HEK293 (cell line): ENCODE data around the gene RAB5IF.

Source experiments
- CTCF ChIA-PET: fragments of 350-600 bp; formaldehyde crosslinking; extraction: SDS; loops from one replicate; lab custom pipeline; 2021; ENCODE audit warnings: antibody characterized with exemption; lab: Yijun Ruan, JAX
- POLR2A ChIA-PET: fragments of 300-600 bp; formaldehyde crosslinking; extraction: SDS; loops from one replicate; lab custom pipeline; 2020; ENCODE audit warnings: antibody characterized with exemption, inconsistent platforms; lab: Yijun Ruan, JAX
- H3K27ac ChIP-seq: fragments of 200-500 bp; sonication (Bioruptor generic); 2 replicates; pipeline ENCODE4 v1.5.1; 2014; ENCODE audit warnings: low read depth, low read length, control low read depth, inconsistent platforms; ENCODE audit errors: extremely low read depth
- H3K36me3 ChIP-seq, 2 experiments: fragments of 200-500 bp in 1 of 2; sonication (Bioruptor generic) in 1 of 2; 1 replicate in 1 of 2; 2 replicates in 1 of 2; pipeline ENCODE4 v1.5.1; 2014 to 2017; ENCODE audit warnings: inconsistent platforms in 2 of 2, low read length in 2 of 2; ENCODE audit not compliant: control insufficient read depth in 2 of 2, insufficient read depth in 1 of 2
- H3K4me1 ChIP-seq: fragments of 200-500 bp; sonication (Bioruptor generic); 2 replicates; pipeline ENCODE4 v1.5.1; 2014; ENCODE audit warnings: mild to moderate bottlenecking, low read length, inconsistent platforms; ENCODE audit not compliant: control insufficient read depth, insufficient read depth
- H3K4me3 ChIP-seq: 2 replicates; pipeline ENCODE4 v1.5.1; 2011; ENCODE audit warnings: low read depth, mild to moderate bottlenecking, control low read depth, low read length, moderate library complexity
- H3K9me3 ChIP-seq: fragments of 200-500 bp; sonication (Bioruptor generic); 2 replicates; pipeline ENCODE4 v1.5.1; 2014; ENCODE audit warnings: low read depth, low read length, inconsistent platforms; ENCODE audit not compliant: control insufficient read depth, insufficient read depth
- AEBP2 ChIP-seq: fragments of 450-650 bp; formaldehyde crosslinking; IDR thresholded peaks from 2 replicates; pipeline ENCODE4 v1.5.1; 2016; ENCODE audit warnings: missing biosample characterization, missing genetic modification characterization, borderline replicate concordance
- GLIS1 ChIP-seq: fragments of 450-650 bp; formaldehyde crosslinking; IDR thresholded peaks from 2 replicates; pipeline ENCODE4 v1.5.1; 2016; ENCODE audit warnings: missing biosample characterization, missing genetic modification characterization
- KLF16 ChIP-seq: fragments of 450-650 bp; formaldehyde crosslinking; IDR thresholded peaks from 2 replicates; pipeline ENCODE4 v1.5.1; 2017; ENCODE audit warnings: missing biosample characterization, missing genetic modification characterization
- KLF17 ChIP-seq: fragments of 450-650 bp; formaldehyde crosslinking; IDR thresholded peaks from 2 replicates; pipeline ENCODE4 v1.5.1; 2016; ENCODE audit warnings: missing biosample characterization, missing genetic modification characterization
- OVOL3 ChIP-seq: fragments of 450-650 bp; formaldehyde crosslinking; IDR thresholded peaks from 2 replicates; pipeline ENCODE4 v1.5.1; 2016; ENCODE audit warnings: missing biosample characterization, missing genetic modification characterization
- RBAK ChIP-seq: fragments of 450-650 bp; formaldehyde crosslinking; IDR thresholded peaks from 2 replicates; pipeline ENCODE4 v1.5.1; 2016; ENCODE audit warnings: missing biosample characterization, missing genetic modification characterization
- ZBTB1 ChIP-seq: fragments of 450-650 bp; formaldehyde crosslinking; IDR thresholded peaks from 2 replicates; pipeline ENCODE4 v1.5.1; 2016; ENCODE audit warnings: missing biosample characterization, missing genetic modification characterization
- ZBTB44 ChIP-seq: fragments of 450-650 bp; IDR thresholded peaks from 2 replicates; pipeline ENCODE4 v1.5.1; 2018; ENCODE audit warnings: missing biosample characterization, mild to moderate bottlenecking, missing genetic modification characterization
- ZFP3 ChIP-seq: fragments of 450-650 bp; formaldehyde crosslinking; IDR thresholded peaks from 2 replicates; pipeline ENCODE4 v1.5.1; 2016; ENCODE audit warnings: low read depth, missing biosample characterization, missing genetic modification characterization
- ZIC2 ChIP-seq: fragments of 450-650 bp; formaldehyde crosslinking; IDR thresholded peaks from 2 replicates; pipeline ENCODE4 v1.5.1; 2016; ENCODE audit warnings: missing biosample characterization, missing genetic modification characterization
- ZNF19 ChIP-seq: fragments of 450-650 bp; formaldehyde crosslinking; IDR thresholded peaks from 2 replicates; pipeline ENCODE4; 2016; ENCODE audit warnings: missing biosample characterization, missing genetic modification characterization, low read depth
- ZNF211 ChIP-seq: fragments of 450-650 bp; formaldehyde crosslinking; IDR thresholded peaks from 2 replicates; pipeline ENCODE4 v1.5.1; 2016; ENCODE audit warnings: low read depth, missing biosample characterization, missing genetic modification characterization
- ZNF221 ChIP-seq: fragments of 450-650 bp; formaldehyde crosslinking; IDR thresholded peaks from 2 replicates; pipeline ENCODE4 v1.5.1; 2017; ENCODE audit warnings: missing biosample characterization, missing genetic modification characterization, borderline replicate concordance
- ZNF266 ChIP-seq: fragments of 450-650 bp; formaldehyde crosslinking; IDR thresholded peaks from 2 replicates; pipeline ENCODE4 v1.5.1; 2016; ENCODE audit warnings: missing biosample characterization, missing genetic modification characterization, low read depth
- ZNF280C ChIP-seq: fragments of 450-650 bp; formaldehyde crosslinking; IDR thresholded peaks from 2 replicates; pipeline ENCODE4 v1.5.1; 2016; ENCODE audit warnings: missing biosample characterization, missing genetic modification characterization
- ZNF398 ChIP-seq: fragments of 450-650 bp; formaldehyde crosslinking; IDR thresholded peaks from 2 replicates; pipeline ENCODE4 v1.5.1; 2017; ENCODE audit warnings: missing biosample characterization, missing genetic modification characterization
- ZNF561 ChIP-seq: fragments of 450-650 bp; IDR thresholded peaks from 2 replicates; pipeline ENCODE4 v1.5.1; 2018; ENCODE audit warnings: missing biosample characterization, missing genetic modification characterization, borderline replicate concordance
- ZNF701 ChIP-seq: fragments of 450-650 bp; formaldehyde crosslinking; IDR thresholded peaks from 2 replicates; pipeline ENCODE4 v1.5.1; 2016; ENCODE audit warnings: missing biosample characterization, missing genetic modification characterization
- ZNF777 ChIP-seq: fragments of 450-650 bp; formaldehyde crosslinking; IDR thresholded peaks from 2 replicates; pipeline ENCODE4 v1.5.1; 2017; ENCODE audit warnings: missing biosample characterization, missing genetic modification characterization, borderline replicate concordance
- ZNF830 ChIP-seq: fragments of 450-650 bp; IDR thresholded peaks from 2 replicates; pipeline ENCODE4 v1.5.0; 2018; ENCODE audit warnings: missing biosample characterization, missing genetic modification characterization, low read depth, mild to moderate bottlenecking, moderate library complexity
- ZNF837 ChIP-seq: fragments of 450-650 bp; formaldehyde crosslinking; IDR thresholded peaks from 2 replicates; pipeline ENCODE4 v1.5.1; 2016; ENCODE audit warnings: missing biosample characterization, missing genetic modification characterization
- ZNF843 ChIP-seq: fragments of 450-650 bp; formaldehyde crosslinking; IDR thresholded peaks from 2 replicates; pipeline ENCODE4 v1.5.1; 2016; ENCODE audit warnings: missing biosample characterization, missing genetic modification characterization

Gene RAB5IF

DNA sequence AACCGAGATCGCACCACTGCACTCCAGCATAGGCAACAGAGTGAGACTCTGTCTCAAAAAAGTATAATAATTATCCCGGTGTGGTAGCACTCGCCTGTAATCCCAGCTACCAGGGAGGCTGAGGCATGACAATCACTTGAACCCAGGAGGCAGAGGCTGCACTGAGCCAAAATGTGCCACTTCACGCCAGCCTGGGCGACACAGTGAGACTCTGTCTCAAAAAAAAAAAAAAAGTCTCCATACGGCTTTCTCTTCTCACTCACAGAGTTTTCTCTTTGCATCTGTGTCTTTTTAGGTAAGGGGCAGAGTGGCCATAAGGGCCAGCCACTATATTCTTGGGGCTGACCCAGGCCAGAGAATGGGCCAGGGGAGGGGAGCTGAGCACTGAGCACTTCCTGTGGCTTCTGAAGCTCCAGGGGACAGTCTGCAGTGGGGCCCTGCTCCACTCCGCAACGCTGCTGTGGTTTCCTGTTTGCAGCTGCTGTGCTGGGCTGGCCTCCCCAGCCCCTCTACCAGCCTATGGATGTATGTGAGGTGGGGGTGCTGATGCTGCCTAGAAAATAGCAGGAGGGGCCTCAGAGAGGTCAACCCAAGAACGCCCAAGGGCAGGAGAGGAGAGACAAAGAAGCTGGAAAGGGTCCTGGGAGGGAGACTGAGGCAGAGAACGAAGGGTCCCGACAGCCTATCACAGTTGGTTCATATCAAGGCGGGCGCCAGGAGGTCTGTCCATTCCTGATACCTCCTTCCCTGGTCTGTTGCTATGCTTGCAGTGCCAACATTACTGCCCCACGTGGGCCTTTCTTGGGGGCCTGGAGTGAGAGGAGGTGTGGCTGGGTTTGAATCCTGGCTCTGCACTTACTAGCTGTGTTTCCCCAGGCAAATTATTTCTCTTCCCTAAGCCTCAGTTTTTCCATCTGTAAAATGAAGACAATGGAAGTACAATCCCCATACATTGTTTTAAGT is 24.4 kb downstream of the RAB5IF start:
- ChIA-PET POLR2A (interaction anchor here (0.6 kb wide), 1 partner anchor 964 kb away, joined by 3 read pairs; no protein-coding TSS in a partner anchor), CTCF (interaction anchor here (0.6 to 0.9 kb wide), 2 partner anchors 17 to 19 kb away, joined by 3 to 4 read pairs; no protein-coding TSS in a partner anchor)
- Histone ChIP-seq H3K4me1 (no peaks in the 10 kb centered on the region), H3K36me3 (no peaks in the 10 kb centered on the region), H3K27ac (no peak overlapping the region), H3K9me3 (no peaks in the 10 kb centered on the region), H3K4me3 (no peak overlapping the region)
- TF ChIP-seq ZNF561 (tag by site-specific recombination) = no peak
- TF ChIP-seq ZNF837 (tag by site-specific recombination) = no peak
- no peak for TF ChIP-seq AEBP2 (tag by site-specific recombination)
- TF ChIP-seq GLIS1 (tag by site-specific recombination) = peak; percentile 16; the same call in 1 of the 2 replicates
- TF ChIP-seq RBAK (tag by site-specific recombination) = no peak

- no peaks in the 10 kb centered on the region for H3K9me3 ChIP-seq
- H3K27ac ChIP-seq = no peak overlapping the region
- no peaks in the 10 kb centered on the region for H3K4me1 ChIP-seq
- CTCF ChIA-PET = interaction anchor here (0.6 kb wide), 3 partner anchors 98 to 375 kb away, joined by 3 read pairs; no protein-coding TSS in a partner anchor
- POLR2A ChIA-PET = interaction anchor here (0.6 kb wide), 1 partner anchor 13 kb away, joined by 3 read pairs; no protein-coding TSS in a partner anchor
- no peaks in the 10 kb centered on the region for H3K36me3 ChIP-seq
- H3K4me3 ChIP-seq = no peak overlapping the region
- TF ChIP-seq ZNF843 (tag by site-specific recombination) (no peak), ZNF221 (no peak), ZNF211 (tag by site-specific recombination) (no peak)
Measured at GRCh38 chr20:36631646-36632045, 26.1 kb downstream of the RAB5IF start.

DNA sequence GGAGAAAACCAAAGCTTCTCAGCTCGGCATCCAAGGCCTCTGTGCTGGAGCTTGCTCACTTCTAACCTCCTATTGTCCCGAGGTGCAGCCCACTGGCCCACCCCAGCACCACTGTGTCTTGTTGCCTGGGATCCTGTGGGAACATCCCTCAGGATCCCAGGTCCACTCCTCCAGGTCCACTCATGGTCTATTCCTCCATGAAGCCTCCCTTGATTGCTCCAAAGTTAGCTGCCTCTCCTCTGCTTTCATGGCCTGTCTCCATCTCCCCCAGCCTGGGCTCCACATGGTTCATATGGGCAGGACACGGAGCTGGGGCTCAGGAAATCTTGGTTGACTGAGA is 26.5 kb downstream of the RAB5IF start:
- ChIA-PET CTCF (interaction anchor here (0.6 to 1.1 kb wide), 2 partner anchors 20 to 374 kb away, joined by 3 to 4 read pairs; no protein-coding TSS in a partner anchor), POLR2A (no interaction called here)
- no peaks in the 10 kb centered on the region for H3K36me3 ChIP-seq
- no peak overlapping the region for H3K27ac ChIP-seq
- no peaks in the 10 kb centered on the region for H3K4me1 ChIP-seq
- no peak overlapping the region for H3K4me3 ChIP-seq
- H3K9me3 ChIP-seq = no peaks in the 10 kb centered on the region
- TF ChIP-seq KLF17 (tag by site-specific recombination) = no peak
- no peak for TF ChIP-seq ZBTB1
- no peak for TF ChIP-seq ZNF280C (tag by site-specific recombination)
- no peak for TF ChIP-seq ZNF19
- TF ChIP-seq ZBTB44 (tag by site-specific recombination) = no peak
- no peak for TF ChIP-seq OVOL3 (tag by site-specific recombination)
- TF ChIP-seq ZNF830 (tag by site-specific recombination) = no peak
- no peak for TF ChIP-seq ZFP3
- no peak for TF ChIP-seq ZNF266
- TF ChIP-seq ZNF398 (tag by site-specific recombination) = no peak
- no peak for TF ChIP-seq ZNF701 (tag by site-specific recombination)
- TF ChIP-seq KLF16 (tag by site-specific recombination) = no peak
- TF ChIP-seq ZNF777 (tag by site-specific recombination) = no peak
- no peak for TF ChIP-seq ZIC2 (tag by site-specific recombination)
